NCI-H1417 (cell line): Measurements from ENCODE around the gene COL1A1.

Experiments used
- DNase-seq, 3 experiments: peaks; one replicate each; lab custom pipeline; 2025; lab: John Stamatoyannopoulos, UW

COL1A1 gene

DNA sequence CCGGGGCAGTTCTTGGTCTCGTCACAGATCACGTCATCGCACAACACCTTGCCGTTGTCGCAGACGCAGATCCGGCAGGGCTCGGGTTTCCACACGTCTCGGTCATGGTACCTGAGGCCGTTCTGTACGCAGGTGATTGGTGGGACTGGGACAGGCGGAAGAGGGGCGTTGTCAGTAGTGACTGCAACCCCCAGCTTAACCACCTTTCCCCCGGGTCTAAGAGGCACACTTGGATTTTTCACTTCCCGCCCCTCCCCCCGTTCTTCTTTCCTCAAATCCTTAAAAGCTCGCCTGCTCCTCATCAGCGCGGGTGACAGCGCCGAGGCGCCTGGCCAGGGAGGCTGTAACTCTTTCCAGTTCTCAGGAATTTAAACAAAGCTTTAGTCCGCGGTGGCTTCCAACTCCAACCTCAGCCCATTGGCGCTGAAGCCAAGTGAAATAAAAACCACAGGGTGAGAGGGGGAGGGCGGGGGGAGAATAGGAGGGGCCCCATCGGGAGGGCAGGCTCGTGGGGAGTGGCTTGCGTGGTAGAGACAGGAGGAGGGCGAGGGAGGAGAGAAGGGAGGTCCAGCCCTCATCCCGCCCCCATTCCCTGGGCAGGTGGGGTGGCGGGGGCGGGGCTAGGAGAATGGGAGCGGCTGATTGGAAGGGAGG lies 1.5 kb downstream of the COL1A1 start:
- DNase-seq, result peak; percentile 66 to 82 (median 67)

DNA sequence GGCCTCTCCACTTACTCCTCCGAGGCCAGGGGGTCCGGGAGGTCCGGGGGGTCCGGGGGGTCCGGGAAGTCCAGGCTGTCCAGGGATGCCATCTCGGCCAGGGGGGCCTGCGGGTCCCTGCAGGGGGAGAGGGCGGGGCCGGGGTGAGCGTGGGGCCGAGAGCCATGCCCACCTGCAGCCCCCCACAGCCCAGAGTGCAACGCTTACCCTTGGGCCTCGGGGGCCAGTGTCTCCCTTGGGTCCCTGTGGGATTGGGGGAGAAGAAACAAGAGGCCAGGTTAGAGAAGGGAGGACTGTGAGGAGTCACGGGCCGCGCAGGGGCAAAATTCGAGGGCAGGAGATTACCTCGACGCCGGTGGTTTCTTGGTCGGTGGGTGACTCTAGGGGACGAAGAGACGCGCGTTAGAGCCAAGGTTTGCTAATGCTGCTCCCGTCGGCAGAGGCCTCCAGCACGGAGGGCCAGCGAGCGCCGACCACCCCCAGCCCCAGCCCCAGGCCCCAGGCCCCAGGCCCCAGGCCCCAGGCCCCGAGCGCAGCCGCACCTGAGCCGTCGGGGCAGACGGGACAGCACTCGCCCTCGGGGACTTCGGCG lies 2.1 kb downstream of the COL1A1 start:
- no peak for DNase-seq

DNA sequence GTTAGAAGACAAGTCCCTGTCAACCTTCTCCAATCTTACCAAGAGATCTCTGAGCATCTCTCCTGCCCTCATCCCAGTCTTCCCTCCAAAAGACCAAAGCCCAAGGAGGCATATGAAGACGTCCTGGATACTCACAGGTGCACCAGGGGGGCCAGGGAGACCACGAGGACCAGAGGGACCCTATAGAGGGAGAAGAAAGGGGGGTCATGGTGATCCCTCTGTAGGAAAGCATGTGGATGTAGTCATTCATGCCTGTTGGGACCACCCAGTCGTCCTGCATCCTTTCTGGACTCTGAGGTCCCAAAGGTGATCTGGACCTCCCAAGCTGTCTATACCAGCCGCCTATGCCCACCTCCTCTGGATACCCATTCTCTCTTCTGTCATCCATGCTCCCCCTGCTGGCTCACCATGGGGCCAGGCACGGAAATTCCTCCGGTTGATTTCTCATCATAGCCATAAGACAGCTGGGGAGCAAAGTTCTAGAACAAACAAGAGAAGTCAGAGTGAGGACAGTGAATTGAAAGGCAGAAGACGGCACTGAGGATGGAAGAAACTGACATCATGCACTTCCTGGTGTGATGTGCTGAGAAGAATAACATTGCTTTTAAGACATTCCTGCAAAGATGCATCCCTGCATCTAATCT lies 3.3 kb downstream of the COL1A1 start:
- DNase-seq, result peak; percentile 4 to 54 (median 7)

DNA sequence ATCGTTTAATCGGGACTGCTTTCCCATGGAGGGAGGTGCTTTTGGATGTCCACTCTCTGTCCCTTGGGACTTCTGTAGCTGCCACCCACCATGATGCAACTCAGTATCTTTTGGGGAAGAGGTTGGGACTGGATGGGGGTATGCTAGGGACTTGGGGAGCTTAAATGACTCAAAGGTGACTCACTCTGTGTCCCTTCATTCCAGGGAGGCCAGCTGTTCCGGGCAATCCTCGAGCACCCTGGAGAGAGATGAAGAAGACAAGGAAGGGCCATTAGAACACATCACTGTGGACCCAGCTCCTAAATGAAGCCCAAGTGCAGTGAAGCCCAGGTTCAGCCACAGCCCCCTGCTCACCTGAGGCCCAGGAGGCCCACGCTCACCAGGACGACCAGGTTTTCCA lies 4.6 kb downstream of the COL1A1 start:
- no peak for DNase-seq

DNA sequence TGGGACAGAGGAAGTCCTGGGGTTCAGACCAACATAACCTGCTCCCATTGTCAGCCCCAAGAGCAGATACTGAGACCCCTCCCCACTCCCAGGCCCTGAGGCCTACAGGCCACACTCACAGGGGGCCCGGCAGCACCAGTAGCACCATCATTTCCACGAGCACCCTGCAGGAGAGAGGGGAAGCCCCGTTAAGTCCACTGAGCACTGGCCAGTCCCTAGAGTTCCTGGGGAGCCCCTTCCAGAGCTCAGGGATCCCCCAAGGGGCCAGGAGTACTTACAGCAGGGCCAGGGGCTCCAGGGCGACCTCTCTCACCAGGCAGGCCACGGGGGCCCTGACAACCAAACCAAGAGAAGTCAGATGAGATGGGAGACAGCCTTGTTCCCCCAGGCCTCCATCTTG lies 5.4 kb downstream of the COL1A1 start:
- no peak for DNase-seq

DNA sequence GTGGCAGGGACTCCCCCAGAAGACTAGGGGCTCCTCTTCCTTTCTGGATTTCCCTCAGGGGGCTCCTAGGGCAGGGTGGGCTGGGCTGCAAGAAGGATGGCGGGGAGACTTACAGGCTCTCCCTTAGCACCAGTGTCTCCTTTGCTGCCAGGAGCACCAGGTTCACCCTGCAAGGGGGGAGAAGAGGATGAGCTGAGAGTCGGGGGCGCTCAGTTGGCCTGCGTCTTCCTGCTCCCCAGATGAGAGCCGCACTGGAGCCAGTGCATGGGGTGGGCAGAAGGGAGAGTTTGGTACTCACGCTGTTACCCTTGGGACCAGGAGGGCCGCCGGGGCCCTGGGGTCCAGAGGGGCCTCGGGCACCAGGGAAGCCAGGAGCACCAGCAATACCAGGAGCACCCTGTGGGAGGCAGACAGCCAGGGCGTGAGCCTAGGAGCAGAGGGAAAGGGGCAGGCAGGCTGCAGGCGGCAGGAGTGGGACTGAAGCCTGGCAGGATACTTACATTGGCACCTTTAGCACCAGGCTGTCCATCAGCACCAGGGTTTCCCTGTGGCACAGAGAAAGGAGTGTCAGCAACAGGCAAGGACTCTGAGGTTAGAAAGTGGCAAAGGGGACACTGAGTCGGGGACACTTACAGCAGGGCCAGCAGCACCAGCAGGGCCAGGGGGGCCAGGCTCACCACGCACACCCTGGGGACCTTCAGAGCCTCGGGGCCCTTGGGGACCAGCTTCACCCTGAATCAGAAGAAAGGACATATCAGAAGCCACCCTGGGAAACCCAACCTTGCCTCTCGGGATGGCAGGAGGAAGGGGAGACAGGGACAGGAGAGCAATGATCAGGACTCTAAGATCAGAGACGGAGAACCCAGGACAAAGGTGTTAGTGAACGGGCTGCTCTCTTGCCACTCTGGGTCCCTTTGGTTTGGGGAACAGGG lies 6.2 kb downstream of the COL1A1 start:
- no peak for DNase-seq

DNA sequence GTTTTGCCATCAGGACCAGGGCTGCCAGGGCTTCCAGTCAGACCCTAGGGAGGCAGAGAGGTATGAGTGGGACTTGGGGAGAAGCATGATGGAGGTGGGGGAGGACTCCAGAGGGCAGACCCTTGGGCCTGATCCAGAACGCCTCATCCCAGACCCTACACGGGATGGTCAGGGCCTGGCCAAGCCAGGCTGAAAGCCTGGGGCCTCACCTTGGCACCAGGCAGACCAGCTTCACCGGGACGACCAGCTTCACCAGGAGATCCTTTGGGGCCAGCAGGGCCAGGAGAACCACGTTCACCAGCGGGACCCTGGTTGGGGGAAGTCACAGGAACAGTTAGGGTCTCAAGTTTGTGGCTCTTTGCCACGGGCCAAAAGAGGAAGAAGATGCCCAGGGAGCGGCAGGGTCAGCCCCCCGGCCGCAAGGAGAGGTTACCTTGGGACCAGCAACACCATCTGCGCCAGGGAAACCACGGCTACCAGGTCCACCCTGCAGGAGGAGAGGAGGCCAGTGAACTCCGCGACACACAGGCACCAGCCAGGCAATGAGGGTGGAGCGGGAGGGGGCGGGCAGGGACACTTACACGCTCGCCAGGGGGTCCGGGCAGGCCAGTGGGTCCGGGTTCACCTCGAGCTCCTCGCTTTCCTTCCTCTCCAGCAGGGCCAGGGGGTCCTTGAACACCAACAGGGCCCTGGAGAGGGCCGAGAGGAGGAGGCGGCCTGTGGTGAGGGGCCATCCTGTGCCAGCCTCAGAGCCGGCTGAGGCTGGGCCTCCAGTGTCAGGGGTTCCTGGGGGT lies 7.1 kb downstream of the COL1A1 start:
- DNase-seq, result no peak

DNA sequence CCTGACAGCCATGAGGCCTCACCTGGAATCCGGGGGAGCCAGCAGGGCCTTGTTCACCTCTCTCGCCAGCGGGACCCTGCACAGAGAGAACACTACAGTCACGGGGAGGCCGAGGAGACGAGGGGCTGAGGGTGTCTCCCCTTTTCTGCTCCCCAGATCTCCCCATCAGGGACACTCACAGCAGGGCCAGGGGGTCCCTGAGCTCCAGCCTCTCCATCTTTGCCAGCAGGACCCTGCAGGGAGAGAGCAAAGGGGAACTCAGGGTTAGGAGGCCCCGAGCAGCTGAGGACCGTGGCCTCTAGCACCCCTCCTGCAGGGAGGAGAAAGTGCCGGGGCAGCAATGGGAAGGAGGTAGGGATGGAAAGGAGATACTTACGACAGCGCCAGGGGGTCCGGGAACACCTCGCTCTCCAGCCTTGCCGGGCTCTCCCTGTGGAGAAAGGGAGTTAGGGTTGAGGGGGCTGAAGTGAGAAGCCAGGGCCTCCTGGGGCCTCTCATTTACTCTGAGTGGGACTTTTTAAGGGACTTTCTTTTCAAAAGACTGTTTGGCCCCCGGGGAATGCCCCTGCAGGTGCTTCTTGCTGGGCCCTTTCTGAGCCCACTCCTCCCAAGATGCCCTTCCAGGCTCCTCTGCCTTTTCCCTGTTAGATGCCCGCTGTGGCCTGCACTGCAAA lies 8.7 kb downstream of the COL1A1 start:
- no peak for DNase-seq

DNA sequence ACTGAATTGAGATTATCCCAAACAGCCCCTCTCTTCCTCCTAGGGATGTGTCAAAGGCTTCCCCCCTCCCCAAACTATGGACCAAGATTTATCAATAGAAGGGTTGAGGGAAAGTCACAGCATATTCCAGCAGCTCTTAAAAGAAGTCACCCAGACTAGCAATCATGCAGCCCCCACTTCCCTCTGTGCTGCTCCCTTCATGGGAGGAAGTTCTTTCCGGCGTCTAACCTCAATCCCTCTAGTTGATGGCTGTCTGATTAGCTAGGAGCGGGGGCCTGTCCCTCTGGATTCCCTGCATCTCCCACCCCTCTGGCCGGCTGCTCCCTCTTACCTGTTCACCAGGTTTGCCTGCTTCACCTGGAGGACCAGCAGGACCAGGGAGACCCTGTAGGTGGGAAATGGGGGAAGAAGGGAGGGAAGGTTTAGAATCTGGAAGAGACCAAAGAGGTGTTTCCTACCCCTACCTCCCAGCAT lies 9.2 kb downstream of the COL1A1 start:
- no peak for DNase-seq

DNA sequence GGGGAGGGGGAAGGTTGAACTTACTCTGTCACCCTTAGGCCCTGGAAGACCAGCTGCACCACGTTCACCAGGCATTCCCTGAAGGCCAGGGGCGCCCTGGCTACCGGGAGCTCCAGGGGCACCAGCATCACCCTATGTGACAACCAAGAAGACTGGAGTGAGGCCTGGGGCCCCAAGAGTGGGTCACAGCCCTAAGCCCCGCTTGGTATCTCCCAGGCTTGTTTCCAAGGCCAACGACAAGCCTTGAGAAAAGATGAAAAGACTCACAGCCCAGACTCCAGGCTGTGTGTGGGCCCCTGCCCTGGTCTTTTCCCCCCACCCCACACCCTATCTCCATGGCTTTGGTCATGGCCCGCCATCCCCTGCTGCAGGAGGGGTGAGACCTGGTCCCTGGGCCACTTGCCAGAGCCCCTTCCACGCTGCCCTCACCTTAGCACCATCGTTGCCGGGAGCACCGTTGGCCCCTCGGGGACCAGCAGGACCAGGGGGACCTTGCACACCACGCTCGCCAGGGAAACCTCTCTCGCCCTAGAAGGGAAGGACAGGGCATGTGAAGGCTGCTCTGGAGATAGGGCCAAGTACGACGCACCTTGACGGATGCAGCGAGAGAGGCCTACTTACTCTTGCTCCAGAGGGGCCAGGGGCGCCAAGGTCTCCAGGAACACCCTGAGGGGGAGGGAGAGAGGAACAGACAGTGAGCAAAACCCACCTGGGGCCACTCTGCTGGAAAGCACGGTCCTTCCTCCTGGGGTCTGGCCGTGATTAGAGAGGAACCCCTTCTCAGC lies 9.9 kb downstream of the COL1A1 start:
- no peak for DNase-seq

DNA sequence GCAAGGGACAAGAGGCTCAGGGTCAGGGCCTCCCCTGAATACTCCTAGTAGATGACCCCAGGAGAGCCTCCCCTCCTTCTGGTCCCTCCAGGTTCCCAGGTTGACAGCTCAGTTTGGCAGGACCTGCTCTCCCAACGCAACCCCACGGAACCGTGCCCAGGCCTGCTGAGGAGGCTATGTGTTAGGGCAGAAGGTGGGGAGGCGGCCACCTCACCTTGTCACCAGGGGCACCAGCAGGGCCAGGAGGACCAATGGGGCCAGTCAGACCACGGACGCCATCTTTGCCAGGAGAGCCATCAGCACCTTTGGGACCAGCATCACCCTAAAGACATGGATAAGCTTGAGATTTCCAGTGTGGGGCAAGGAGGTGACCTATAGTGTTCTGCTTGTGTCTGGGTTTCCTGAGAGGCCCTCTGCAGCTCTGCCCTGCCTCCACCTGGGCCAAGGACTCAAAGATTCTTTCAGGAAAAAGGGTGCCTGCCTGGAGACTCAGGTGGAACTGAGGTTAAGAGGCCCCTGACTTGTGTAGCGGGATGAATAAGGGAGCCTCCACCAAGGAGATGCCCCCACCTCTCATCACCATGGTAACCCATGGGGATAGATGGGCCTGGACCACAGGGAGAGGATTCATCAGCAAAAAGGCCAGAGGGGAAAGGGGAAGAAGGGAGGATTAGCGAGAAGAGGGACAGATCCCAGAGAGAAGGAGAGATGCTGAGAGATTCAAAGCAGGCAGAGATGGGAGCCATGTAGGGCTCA lies 10.7 kb downstream of the COL1A1 start:
- DNase-seq, result no peak

DNA sequence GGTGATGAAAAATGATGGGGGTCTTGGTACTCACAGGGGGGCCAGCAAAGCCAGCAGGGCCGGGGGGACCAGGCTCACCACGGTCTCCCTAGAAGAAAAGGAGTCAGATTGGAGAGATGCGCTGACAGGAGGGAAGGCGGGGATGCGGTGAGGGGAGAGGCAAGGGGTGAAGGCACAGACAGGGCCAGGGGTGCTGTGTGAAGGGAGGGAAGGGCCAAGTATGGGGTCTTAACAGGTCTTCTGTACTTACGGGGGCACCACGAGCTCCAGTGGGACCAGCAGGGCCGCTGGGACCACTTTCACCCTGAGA lies 11.2 kb downstream of the COL1A1 start:
- no peak for DNase-seq

DNA sequence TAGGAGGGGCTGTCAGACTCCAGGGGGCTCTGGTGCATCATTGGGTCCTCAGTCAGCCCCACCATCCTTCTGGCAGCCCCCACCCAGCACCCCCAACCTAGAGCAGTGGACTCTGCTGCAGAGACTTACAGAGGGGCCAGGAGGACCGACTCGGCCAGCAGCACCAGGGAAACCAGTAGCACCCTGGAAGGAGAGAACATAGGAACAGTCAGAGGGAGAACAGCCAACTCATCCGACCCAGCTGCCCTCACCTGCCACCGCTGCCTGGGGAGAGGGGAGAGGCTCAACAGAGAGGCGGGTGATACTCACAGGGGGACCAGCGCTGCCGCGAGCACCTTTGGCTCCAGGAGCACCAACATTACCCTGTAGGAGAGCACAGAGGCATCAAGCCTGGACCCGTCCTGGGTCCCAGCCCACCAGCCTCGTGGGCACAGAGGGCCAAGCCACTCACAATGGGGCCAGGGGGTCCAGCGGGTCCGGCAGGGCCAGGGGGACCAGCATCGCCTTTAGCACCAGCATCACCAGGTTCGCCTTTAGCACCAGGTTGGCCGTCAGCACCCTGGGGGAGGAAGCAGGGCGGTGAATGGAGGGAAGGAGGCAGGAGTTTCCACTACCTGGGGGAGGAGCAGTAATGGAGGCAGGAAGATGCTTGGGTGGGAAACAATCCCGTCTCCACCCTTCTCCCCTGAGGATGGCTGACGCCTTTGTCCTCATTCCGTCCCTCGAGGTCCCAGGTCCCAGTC lies 11.7 kb downstream of the COL1A1 start:
- DNase-seq, result no peak

DNA sequence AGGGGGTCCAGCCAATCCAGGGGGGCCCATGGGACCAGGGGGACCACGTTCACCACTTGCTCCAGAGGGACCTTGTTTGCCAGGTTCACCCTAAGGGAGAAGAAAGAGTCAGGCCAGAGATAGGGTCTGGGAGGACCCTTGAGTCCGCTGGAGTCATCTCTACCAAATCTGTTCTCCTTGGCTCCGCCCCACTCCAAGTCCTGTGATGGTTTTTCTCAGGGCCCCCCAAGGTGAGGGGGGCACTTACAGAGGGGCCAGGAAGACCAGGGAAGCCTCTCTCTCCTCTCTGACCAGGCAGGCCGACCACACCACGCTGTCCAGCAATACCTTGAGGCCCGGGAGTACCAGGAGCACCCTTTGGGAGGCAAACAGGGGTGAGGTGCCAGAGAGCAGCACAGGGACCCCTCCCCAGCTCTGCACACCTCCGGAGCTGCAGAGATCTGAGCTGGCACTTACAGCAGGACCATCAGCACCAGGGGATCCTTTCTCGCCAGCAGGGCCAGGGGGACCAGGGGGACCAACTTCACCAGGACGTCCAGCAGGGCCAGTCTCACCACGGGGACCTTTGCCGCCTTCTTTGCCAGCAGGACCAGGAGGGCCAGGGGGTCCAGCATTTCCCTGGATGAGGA lies 12.4 kb downstream of the COL1A1 start:
- no peak for DNase-seq

DNA sequence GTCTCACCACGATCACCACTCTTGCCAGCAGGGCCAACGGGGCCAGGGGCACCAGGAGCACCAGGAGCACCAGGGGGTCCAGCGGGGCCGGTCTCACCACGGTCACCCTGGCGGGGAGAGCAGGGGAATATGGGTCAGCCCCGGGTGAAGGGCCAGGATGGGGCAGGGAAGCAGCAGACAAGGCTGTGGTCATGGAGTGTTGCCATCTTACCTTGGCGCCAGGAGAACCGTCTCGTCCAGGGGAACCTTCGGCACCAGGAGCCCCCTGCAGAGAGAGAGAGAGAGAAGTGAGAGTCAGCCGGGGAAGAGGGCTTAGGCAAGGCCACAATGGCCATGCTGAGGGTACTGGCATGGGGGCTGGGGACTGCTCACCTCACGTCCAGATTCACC lies 12.9 kb downstream of the COL1A1 start:
- no peak for DNase-seq

DNA sequence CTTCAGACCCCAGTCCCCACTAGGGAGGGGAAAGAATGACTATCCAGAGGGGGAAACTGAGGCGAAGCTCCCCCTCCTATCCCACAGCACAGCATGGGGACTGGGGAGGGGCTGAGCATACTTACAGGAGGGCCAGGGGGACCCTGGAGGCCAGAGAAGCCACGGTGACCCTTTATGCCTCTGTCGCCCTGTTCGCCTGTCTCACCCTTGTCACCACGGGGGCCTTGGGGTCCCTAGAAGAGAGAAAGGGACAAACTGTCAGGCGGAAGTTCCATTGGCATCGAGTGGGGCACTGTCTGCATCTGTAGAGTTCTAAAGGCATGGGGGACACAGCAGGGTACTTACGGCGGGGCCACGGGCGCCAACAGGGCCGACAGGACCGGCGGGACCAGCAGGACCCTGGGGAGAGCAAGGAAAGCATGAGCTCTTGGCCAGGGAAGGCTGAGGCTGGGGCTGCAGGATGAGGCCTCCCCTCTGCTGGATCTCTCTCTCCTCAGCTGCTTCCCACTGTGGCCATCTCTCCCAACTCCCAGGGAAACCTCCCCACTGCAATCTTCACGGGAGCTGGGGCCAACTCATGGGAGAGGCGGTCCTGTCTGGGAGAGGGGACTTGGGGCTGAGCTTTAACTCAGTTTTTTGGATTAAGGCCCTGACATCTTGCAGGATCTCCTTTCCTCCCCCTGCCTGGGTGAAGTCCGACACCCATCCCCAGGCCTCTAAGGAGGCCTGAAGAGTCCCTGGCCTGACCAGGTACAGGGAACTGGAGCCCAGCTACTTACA lies 13.5 kb downstream of the COL1A1 start:
- no peak for DNase-seq

DNA sequence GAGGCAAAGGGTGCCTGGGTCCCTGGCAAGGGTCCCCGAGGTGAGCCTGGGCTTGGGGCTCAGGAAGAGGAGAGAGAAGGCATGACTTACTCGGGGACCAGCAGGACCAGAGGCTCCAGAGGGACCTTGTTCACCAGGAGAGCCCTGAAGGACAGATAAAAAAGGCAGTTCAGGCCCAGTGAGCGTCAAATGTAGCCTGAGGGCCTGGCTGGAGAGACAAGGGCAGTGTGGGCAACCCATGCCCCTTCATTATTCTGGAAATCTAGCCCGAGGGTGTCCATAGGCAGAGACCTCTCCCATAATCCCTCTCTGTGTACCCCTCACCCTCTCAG lies 14.1 kb downstream of the COL1A1 start:
- DNase-seq, result no peak
